ENCODE measurements around the gene BDKRB2.

DNA sequence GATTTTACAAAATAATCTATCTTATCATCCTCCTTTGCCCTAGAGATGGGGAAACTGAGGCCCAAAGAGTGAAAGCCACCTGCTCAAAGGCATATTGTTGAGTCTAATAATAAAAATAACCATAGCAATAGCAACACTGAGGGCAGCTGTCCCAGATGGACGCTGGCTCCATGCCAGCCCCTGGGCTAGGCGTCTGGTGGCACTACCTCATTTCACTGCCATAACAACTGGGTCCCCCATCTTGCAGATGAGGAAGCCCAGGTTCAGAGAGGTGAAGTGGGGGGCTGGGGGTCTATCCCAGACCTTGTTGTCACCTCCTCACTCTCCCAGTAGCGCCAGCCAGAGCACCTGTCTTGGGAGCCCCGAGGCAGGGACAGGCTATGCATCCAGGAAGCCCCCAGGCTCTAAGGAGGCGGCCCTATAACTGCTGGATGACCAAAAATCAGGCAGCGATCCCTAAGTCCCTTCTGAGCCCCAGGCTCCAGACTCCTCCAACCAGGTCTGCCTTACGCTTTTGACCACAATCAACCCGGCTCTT, 12.8 kb downstream of the BDKRB2 start:
- TF ChIP-seq POLR2A (IDR thresholded peaks at IDR 0.05; ENCODE audit: low read depth, low read length), result no peak
- no peak for TF ChIP-seq POLR2AphosphoS5 (IDR thresholded peaks at IDR 0.05; ENCODE audit: low read depth, low read length)
- no peak for TF ChIP-seq TAF1 (IDR thresholded peaks at IDR 0.05; ENCODE audit: low read depth, low read length)
